DOHH2 (cell line): Measurements from ENCODE around the gene GRIN1.

Experiments used
- H3F3A ChIP-seq: fragments of 200-600 bp; sonication (generic), shearing (Covaris generic); 2 replicates; pipeline ENCODE4 v1.6.0; 2016; ENCODE audit warnings: antibody characterized with exemption, mild to moderate bottlenecking; ENCODE audit not compliant: control insufficient read depth, insufficient read depth
- H3K27ac ChIP-seq: fragments of 200-600 bp; sonication (generic); 2 replicates; pipeline ENCODE4 v1.5.1; 2014; ENCODE audit warnings: low read depth, mild to moderate bottlenecking, low read length, moderate library complexity
- H3K27me3 ChIP-seq: fragments of 200-600 bp; sonication (generic); 2 replicates; pipeline ENCODE4 v1.6.1; 2014; ENCODE audit warnings: mild to moderate bottlenecking, low read length, mixed read lengths; ENCODE audit not compliant: control insufficient read depth
- H3K36me3 ChIP-seq: fragments of 200-600 bp; sonication (generic); 2 replicates; pipeline ENCODE4 v1.6.1; 2014; ENCODE audit warnings: mild to moderate bottlenecking, low read length, moderate library complexity, mixed read lengths; ENCODE audit not compliant: control insufficient read depth
- H3K4me1 ChIP-seq: fragments of 200-600 bp; sonication (generic); 2 replicates; pipeline ENCODE4 v1.6.1; 2014; ENCODE audit warnings: mild to moderate bottlenecking, low read length, mixed read lengths; ENCODE audit not compliant: control insufficient read depth
- H3K4me2 ChIP-seq: fragments of 200-600 bp; sonication (generic); 2 replicates; pipeline ENCODE4 v1.6.0; 2014; ENCODE audit warnings: mild to moderate bottlenecking, low read length, moderate library complexity
- H3K4me3 ChIP-seq: fragments of 200-600 bp; sonication (generic); 2 replicates; pipeline ENCODE4 v1.5.1; 2014; ENCODE audit warnings: mild to moderate bottlenecking, low read length, mixed read lengths
- H3K79me2 ChIP-seq: fragments of 200-600 bp; sonication (generic); 2 replicates; pipeline ENCODE4 v1.6.1; 2014; ENCODE audit warnings: mild to moderate bottlenecking, low read length, mixed read lengths; ENCODE audit not compliant: control insufficient read depth
- H3K9me2 ChIP-seq: fragments of 200-600 bp; sonication (generic); replicated peaks from 2 replicates; pipeline ENCODE4 v1.6.1; 2014; ENCODE audit warnings: mild to moderate bottlenecking, low read length, mixed read lengths; ENCODE audit not compliant: control insufficient read depth
- H3K9me3 ChIP-seq: fragments of 200-600 bp; sonication (generic); 2 replicates; pipeline ENCODE4 v1.6.1; 2014; ENCODE audit warnings: antibody characterized with exemption, low read length, mixed read lengths; ENCODE audit not compliant: control insufficient read depth, insufficient read depth
- H4K20me1 ChIP-seq: fragments of 200-600 bp; sonication (generic); 2 replicates; pipeline ENCODE4 v1.6.0; 2014; ENCODE audit warnings: low read depth, mild to moderate bottlenecking, antibody characterized with exemption, low read length, moderate library complexity; ENCODE audit not compliant: control insufficient read depth, insufficient read depth
- EZH2phosphoT487 ChIP-seq: fragments of 200-600 bp; sonication (generic); IDR thresholded peaks from 2 replicates; pipeline ENCODE4 v1.6.1; 2017; ENCODE audit warnings: borderline replicate concordance, mild to moderate bottlenecking, antibody characterized with exemption, low read length, moderate library complexity, mixed read lengths
- TF ChIP-seq, protein P1 (sequence below): fragments of 200-600 bp; sonication (generic); IDR thresholded peaks from one replicate; pipeline ENCODE4 v1.5.1; 2014; ENCODE audit warnings: antibody characterized with exemption, mild to moderate bottlenecking, low read depth, low read length; ENCODE audit not compliant: poor library complexity, severe bottlenecking

GRIN1 gene

GRCh38 chr9:137166380-137167229, 27.7 kb downstream of the GRIN1 start:
- Histone ChIP-seq H3K36me3 (no peaks in the 10 kb centered on the region), H3F3A (no peaks in the 10 kb centered on the region), H3K9me3 (no peaks in the 10 kb centered on the region), H3K9me2 (no peaks in the 10 kb centered on the region), H3K27me3 (peaks cover 49% of the 10 kb centered on the region), H3K4me1 (peaks cover 11% of the 10 kb centered on the region), H3K27ac (no peak overlapping the region), H4K20me1 (no peaks in the 10 kb centered on the region), H3K4me3 (no peak overlapping the region), H3K4me2 (no peak overlapping the region), H3K79me2 (no peaks in the 10 kb centered on the region)
- TF ChIP-seq EZH2phosphoT487, result no peak
- TF ChIP-seq, protein P1, sequence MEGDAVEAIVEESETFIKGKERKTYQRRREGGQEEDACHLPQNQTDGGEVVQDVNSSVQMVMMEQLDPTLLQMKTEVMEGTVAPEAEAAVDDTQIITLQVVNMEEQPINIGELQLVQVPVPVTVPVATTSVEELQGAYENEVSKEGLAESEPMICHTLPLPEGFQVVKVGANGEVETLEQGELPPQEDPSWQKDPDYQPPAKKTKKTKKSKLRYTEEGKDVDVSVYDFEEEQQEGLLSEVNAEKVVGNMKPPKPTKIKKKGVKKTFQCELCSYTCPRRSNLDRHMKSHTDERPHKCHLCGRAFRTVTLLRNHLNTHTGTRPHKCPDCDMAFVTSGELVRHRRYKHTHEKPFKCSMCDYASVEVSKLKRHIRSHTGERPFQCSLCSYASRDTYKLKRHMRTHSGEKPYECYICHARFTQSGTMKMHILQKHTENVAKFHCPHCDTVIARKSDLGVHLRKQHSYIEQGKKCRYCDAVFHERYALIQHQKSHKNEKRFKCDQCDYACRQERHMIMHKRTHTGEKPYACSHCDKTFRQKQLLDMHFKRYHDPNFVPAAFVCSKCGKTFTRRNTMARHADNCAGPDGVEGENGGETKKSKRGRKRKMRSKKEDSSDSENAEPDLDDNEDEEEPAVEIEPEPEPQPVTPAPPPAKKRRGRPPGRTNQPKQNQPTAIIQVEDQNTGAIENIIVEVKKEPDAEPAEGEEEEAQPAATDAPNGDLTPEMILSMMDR, result no peak

GRCh38 chr9:137167277-137167746, 28.4 kb downstream of the GRIN1 start:
- TF ChIP-seq, protein P1, result no peak
- no peak for TF ChIP-seq EZH2phosphoT487
- Histone ChIP-seq H3K36me3 (no peaks in the 10 kb centered on the region), H3K27ac (no peak overlapping the region)

GRCh38 chr9:137167747-137168572, 29.0 kb downstream of the GRIN1 start:
- Histone ChIP-seq H3K4me1 (peaks cover 11% of the 10 kb centered on the region), H3K4me3 (no peak overlapping the region), H3K9me3 (no peaks in the 10 kb centered on the region), H3K27ac (no peak overlapping the region), H4K20me1 (no peaks in the 10 kb centered on the region), H3K79me2 (no peaks in the 10 kb centered on the region), H3K9me2 (no peaks in the 10 kb centered on the region), H3K27me3 (peaks cover 45% of the 10 kb centered on the region), H3K36me3 (no peaks in the 10 kb centered on the region), H3K4me2 (no peak overlapping the region), H3F3A (no peaks in the 10 kb centered on the region)
- TF ChIP-seq, protein P1, result no peak
- no peak for TF ChIP-seq EZH2phosphoT487

More at GRCh38 chr9:137167277-137167746, 28.4 kb downstream of the GRIN1 start:
- no peaks in the 10 kb centered on the region for H3K9me2 ChIP-seq
- H3K79me2 ChIP-seq, result no peaks in the 10 kb centered on the region
- H3K4me3 ChIP-seq, result no peak overlapping the region
- no peaks in the 10 kb centered on the region for H3F3A ChIP-seq
- H3K4me2 ChIP-seq, result no peak overlapping the region
- no peaks in the 10 kb centered on the region for H4K20me1 ChIP-seq
- H3K27me3 ChIP-seq, result peaks cover 49% of the 10 kb centered on the region
- peaks cover 11% of the 10 kb centered on the region for H3K4me1 ChIP-seq
- no peaks in the 10 kb centered on the region for H3K9me3 ChIP-seq
